Right renal cortex interstitium (tissue), 3 donors: ENCODE measurements around the gene SEC14L1. TPM values are rescaled to one million over a fixed set of nuclear protein-coding genes. Genes with fewer than 3 reads are reported as not detected.

Source experiments
- DNase-seq, 3 donors: peaks; one replicate each; pipeline ENCODE4 v3.0.0-alpha.2; 2013; ENCODE audit warnings: low read depth in 3 of 3, low spot score in 2 of 3
- polyA plus RNA-seq, 3 donors: library from polyadenylated mRNA; unstranded; fragments of 120-200 nt; gene quantifications; one replicate each; pipeline ENCODE4 v1.2.1, GENCODE V29; 2013; ENCODE audit not compliant: insufficient read length in 3 of 3

The SEC14L1 gene
- polyA plus RNA-seq, 3 donors: 92.5 to 101 (median 97.3) TPM

GRCh38 chr17:77160091-77160874 is 19.5 kb downstream of the SEC14L1 start:
- DNase-seq: no peak

GRCh38 chr17:77160875-77161530 is 20.2 kb downstream of the SEC14L1 start:
- no peak for DNase-seq

GRCh38 chr17:77161953-77162352 is 21.2 kb downstream of the SEC14L1 start:
- no peak for DNase-seq

- DNase-seq: no peak
These were observed 22.2 kb downstream of the SEC14L1 start for GRCh38 chr17:77163001-77163400.

GRCh38 chr17:77163511-77164280 is 22.9 kb downstream of the SEC14L1 start:
- no peak for DNase-seq

- no peak for DNase-seq
These were observed 23.8 kb downstream of the SEC14L1 start for GRCh38 chr17:77164483-77165091.

GRCh38 chr17:77165577-77165976 is 24.8 kb downstream of the SEC14L1 start:
- no peak for DNase-seq

GRCh38 chr17:77167472-77168306 is 26.9 kb downstream of the SEC14L1 start:
- no peak for DNase-seq

- no peak for DNase-seq
These were observed 32.3 kb downstream of the SEC14L1 start for GRCh38 chr17:77173104-77173503.

GRCh38 chr17:77174928-77175661 is 34.3 kb downstream of the SEC14L1 start:
- no peak for DNase-seq

- DNase-seq: no peak
These were observed 36.4 kb downstream of the SEC14L1 start for GRCh38 chr17:77177002-77177741.

GRCh38 chr17:77178050-77178449 is 37.3 kb downstream of the SEC14L1 start:
- no peak for DNase-seq

GRCh38 chr17:77178563-77178962 is 37.8 kb downstream of the SEC14L1 start:
- DNase-seq: no peak

- DNase-seq: no peak
These were observed 40.0 kb downstream of the SEC14L1 start for GRCh38 chr17:77180503-77181357.

GRCh38 chr17:77182205-77183172 is 41.7 kb downstream of the SEC14L1 start:
- no peak for DNase-seq

GRCh38 chr17:77184474-77184873 is 43.7 kb downstream of the SEC14L1 start:
- DNase-seq: no peak

GRCh38 chr17:77185137-77185536 is 44.4 kb downstream of the SEC14L1 start:
- DNase-seq: no peak
